NCI-H345 treated with DMSO at 0.1 percent for 48 hours (cell line): ENCODE measurements around the gene AKNA.

Source experiments
- DNase-seq: peaks from one replicate; lab custom pipeline; 2025; ENCODE audit not compliant: unreplicated experiment; lab: John Stamatoyannopoulos, UW

AKNA gene

DNA sequence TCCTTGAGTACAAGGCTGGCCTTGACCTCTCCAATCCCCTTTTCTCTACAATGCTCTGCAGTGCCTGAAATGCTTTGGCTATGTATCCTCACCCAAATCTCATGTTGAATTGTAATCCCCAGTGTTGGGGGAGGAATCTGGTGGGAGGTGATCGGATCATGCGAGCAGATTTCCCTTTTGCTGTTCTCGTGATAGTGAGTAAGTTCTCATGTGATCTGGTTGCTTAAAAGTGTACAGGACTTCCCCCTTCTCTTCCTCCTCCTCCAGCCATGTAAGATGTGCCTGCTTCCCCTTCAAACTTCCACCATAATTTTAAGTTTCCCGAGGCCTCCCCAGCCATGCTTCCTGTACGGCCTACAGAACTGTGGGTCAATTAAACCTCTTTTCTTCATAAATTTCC lies 28.5 kb upstream of the AKNA start:
- DNase-seq: no peak

DNA sequence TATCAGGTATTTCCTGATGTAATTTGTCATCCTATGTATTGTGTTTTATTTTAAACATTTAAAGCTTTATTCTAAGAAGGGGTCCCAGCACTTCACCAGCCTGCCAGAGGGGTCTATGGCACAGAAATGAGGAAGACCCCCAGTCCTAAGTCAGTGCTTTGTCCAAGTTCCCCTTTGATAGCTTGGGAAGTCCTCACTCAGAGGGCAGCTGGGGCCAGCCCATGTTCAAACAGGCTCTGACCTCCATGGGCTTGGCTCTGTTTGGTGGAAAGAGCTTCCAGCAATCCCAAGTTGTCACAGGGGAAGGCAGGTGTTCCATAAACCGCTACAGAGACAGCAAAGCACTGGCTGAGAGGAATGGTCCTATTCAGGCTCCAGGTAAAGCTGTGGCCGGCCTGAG lies 26.6 kb upstream of the AKNA start:
- DNase-seq: no peak

DNA sequence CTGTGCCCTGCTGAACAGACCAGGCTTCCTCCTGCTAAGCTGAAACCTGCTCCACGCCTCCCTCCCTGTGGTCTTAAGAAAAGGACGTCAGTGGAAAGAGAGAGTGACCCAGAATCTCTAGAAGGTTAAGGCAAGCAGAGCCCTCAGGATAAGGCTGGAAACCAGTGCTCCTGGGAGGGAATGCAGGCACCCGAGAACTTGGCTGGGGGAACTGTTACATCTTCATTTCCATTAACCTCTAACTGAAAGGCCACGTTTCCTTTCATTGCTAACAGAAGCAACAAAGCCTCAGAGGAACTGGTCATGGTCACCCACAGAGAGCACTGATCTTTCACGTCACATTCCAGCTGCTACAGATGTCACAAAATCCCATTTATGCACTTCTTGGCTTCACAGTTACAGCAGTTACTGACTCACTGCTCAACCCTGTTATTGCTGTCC lies 26.1 kb upstream of the AKNA start:
- no peak for DNase-seq

DNA sequence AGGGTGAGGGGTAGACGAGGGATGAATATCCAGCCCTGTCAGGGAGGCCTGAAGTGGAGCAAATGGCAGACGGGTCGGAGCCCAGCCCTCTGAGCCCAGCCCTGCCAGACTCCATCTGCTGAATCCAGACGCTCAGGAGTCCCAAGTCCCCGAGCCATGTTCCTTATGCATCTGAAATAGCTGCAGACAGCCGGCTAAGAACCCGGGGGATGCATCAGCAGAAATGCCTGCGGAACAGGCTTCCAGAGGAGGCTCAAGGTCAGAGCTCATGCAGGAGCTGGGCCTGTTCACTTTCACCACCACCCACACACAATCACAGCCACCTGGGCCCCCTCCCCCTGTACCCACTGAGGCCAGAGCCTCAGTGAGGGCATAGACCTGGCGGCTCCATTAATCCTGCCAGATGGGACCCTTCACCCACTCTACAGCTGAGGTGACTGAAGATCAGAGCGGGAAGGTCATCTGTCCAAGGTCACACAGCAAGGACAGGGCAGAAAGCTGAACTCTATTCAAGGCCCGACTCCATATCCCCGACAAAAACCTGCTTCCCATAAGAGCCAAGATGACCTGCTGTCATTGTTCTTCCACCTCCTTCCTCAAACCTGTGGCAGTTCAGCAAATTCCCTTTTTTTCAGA lies 24.4 kb upstream of the AKNA start:
- no peak for DNase-seq

DNA sequence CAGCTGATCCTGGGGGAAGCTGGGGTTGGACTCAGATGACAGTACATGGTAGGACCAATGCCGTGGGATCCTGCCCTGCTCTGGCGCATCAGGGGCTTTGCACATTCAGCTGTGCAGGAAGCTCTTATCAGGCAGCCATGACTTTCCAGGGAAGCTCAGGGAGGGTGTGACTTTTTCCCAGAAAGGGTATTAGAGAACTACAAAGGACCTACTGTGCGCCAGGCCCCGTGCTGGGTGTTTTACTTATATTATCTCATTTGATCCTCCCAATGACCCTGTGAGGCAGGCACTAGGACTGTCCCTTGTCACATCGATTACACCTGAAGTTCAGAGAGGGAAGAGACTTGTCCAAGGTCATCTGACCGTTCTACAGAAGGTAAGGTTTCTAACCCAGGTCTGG lies 23.7 kb upstream of the AKNA start:
- DNase-seq: no peak

DNA sequence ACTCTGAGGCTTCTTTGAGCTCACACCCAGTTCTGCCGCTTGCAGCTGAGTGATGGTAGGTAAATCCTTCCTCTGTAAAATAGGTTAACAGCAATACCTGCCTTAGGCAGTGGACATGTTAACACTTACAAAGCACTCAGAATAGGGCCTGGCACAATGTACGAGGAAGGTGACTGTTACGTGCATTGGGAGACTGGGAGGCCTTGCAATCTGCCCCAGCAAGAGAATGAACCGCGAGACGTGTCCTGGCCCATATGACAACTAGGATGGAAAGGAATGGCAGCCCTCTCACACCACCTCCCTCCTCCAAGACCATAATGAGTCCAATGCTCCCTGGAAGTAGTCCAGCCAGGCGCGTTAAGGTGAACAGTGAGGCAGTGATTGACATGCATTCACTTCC lies 23.1 kb upstream of the AKNA start:
- no peak for DNase-seq

DNA sequence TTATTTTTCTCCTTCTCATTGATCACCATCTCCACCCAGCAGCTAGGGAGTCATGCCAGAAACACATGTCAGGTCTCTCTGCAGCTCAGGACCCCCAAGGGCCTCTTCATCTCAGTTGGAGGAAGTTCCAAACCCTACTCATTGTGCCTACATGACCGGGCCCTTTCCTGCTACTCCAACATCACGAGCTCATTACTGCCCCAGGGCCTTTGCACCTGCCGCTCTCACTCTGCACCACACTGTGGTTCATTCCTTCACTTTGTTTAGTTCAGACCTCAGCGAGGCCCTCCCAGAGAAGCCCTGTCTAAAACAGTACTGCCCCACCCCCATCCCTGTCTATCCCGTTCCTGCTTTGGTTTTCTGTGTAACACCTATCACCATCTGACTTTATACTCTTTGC lies 22.1 kb upstream of the AKNA start:
- DNase-seq: no peak

DNA sequence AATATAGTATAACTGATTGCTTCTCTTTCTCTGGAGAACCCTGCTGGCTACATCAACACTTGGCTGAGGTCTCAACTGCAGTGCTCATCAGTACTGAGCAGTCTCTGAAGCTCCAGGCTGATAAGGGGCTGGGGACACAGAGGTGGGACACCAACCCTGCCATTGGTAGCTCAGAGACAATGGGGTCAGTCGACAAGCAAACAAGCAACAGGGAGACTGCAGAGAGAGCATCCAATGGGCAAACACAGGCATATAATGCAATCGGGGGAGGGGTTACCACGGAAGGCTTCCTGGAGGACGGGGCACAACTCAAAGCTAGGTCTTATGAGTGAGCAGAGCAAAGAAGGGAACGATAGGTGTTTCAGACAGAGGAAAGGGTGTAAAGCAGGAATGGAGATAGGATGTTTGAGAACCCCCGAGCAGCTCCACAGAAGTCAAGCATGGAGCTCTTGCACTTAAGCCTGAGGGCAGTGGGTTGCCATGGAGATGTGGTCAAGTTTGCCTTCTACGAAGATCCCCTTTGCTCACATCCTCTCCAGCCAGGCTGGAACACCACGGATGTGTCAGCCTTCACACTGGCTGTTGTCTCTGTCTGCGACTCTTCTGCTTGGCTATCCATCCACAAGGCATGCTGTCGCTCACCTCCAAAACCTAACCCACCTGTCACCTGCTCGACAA lies 21.5 kb upstream of the AKNA start:
- no peak for DNase-seq

DNA sequence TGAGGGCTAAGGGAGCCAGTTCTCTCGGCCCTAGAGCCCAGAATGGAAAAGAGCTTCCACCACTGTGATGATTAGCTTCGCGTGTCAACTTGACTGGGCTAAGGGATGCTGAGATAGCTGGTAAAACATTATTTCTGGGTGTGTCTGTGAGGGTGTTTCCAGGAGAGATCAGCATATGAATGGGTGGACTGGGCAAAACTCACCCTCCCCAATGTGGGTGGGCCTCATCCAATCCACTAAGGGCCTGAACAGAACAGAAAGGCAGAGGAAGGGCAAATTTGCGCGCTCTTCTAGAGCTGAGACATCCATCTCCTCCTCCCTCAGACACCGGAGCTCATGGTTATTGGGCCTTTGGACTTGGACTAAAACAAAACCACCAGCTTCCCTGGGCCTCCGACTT lies 20.9 kb upstream of the AKNA start:
- no peak for DNase-seq

DNA sequence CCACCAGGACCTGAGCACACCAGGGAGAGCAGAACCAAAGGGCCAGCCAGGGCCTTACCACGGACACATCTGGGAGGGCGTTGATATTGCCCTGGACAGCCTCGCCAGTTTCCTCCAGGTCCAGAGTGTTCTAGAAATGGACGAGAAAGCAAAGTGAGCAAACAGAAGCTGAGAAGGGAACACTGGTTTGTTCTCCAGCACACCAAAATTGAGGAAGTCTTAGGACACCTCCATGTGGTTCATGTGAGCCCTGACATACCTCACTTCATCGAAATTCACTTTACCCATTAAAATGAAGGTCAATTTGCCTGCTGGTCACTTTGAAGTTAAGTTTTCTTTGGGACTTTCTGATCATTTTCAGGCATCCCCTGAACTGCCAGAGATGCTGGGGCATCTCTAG lies 20.1 kb upstream of the AKNA start:
- DNase-seq: no peak

DNA sequence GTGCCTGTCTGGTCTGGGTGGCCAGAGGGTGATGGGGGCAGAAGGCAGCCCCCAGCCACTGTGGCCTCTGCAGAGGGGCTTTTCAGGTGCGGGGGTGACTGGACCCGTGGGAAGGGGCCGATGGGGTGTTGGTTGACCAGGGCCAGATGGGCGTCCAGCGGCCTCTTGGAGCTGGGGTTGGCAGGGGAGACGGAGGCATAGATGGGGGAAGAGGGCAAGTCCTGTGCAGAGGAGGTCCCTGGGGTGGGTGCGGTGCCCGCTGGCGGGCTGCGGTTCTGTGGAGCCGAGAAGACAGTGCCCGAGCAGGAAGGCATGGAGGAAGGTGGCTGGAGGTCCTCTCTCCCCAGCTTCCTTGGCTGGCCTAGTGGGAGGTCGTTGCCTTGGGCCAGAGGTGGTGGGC lies 18.7 kb upstream of the AKNA start:
- DNase-seq: no peak

DNA sequence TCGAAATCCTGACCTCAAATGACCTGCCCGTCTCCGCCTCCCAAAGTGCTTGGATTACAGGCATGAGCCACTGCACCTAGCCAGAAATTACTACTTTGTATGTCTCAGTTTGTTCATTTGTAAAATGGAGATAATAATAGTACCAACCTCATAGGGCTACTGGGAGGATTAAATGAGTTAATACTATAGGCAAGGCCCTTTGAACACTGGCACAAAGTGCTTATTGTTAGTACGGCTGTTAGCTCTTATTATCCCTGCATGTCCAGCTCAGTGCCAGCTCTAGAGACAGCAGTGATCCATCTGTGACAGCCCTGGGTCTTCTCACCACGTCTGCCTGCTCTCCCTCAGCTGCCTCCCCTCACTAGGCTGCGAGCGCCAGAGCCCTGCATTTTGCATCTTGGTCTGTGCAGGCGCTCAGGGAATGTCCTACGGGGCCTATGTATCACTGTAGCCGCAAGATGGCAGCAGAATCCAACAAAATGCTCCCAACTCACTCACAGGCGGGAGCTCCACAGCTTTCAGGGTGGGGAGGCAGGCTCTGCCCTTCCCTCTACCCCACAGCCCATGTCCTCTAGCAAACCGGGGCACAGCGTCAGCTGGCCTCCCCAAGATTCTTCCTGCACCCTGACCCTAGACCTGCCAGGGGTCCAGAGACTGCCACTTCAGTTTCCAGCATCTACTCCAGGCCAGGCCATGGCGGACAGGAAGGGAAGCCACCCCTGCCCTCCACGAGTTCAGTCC lies 17.7 kb upstream of the AKNA start:
- no peak for DNase-seq

DNA sequence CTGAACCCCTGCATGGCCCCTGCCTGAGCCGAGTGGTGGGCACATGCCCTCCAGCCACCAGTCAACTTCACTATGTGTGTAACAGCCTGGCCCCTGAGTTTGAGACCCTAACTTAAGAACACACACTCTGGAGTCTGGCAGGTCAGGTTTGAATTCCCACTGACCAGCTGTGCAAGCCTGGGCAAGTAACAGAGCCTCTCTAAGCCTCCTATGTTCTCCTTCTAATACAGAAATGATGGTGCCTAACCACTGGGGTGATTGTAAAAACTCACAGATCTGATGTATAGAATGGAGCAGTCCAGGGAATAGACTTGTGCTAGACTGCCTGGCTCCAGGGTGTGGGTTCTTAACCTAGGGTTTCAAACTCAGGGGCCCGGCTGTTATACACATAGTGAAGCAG lies 16.7 kb upstream of the AKNA start:
- no peak for DNase-seq

DNA sequence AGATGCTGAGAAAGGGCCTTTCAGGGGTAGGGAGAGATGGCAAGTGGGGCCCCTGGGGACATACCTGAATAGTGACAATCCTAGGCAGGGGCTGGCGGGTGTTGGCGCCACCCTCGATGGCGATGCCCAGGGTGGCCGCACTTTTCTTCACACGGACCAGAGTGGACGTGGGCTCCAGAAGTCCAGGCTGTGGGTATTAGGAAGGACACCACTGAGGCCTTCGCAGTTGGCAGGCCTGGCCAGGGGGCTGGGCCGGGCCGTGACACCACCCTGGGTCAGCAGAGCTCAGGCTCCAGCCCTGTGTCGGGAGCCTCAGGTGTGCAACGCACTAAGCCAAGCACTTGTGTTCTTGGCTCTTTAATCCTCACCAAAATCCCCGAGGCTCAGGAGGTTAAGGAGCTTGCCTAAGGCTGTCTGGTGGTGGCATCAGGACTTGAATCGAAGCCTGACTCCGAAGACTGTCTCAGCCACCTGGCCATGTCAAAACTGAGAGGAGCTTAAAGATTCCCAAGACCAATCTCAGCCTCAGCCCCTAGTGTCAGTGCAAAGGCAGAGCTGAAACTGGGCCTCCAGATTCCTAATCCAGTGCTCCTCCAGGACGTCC lies 15.5 kb upstream of the AKNA start:
- no peak for DNase-seq

DNA sequence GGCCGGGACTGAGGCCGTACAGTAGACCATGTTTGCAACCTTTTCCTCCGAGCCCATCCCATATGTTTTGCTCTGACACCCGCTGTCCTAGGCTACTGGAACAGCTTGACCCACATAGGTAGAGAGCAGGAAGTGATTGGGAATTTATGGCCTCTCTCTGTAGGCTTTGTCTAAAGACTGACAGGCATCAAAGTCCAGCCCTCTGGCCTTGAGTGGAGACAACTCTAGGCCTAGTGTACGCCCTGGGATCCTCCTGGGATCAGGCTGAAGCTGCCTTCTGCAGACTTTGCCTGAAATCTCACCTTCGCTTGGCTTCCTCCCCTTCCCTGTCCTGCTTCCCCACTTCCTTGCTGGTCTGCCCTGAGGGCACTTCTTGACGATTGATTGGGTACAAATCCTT lies 13.6 kb upstream of the AKNA start:
- no peak for DNase-seq

DNA sequence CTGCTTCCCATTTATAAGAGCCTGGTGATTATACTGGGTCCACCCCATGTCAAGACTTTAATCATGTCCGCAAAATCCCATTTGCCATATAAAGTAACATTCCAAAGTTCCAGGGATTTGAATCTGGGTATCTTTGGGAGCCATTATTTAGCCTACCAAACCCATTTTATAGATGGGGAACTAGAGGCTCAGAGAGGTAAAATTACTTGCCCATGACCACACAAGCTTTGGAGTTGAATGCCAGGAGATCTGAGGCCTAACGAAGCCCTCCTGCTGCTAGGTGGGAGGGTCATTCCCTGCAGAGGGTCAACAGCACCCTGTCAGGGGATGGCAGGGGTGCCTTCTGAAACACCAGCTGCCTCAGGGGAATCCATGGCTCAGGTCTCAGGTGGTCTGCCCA lies 13.0 kb upstream of the AKNA start:
- no peak for DNase-seq

DNA sequence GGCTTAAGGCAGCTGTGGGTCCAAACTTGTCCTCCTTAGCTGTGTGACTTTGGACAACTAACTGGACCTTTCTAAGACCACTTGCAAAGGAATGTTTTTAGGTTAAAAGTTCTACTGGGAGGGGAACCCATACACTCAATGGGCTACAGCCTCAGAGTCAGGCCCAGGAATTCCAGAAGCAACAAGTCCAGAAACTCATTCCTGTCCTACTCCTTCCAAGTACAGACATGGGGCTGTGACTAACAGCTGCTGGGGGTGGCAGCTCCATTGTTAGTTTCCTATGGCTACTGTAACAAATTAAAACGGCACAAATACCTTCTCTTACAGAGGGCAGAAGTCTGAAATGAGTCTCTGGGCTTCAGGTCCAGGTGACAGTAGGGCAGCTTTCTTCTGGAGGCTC lies 12.4 kb upstream of the AKNA start:
- no peak for DNase-seq

DNA sequence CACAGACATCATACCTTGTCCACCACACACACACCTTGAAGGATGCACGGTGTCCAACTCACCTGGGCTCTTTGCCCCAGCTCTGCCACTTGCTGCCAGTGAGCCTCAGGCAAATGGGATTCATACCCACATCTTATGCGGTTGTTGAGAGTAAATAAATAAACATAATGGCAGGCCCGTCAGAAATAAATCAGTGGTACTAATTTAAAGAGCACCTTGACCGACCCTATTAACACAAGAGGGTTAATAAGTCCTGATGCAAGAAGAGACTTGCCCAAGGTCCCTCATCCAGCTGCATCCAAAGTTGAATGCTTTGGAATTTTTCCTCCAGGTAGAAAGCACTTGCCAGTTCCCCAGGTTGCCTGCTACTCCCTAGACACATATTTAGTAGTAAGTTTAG lies 11.6 kb upstream of the AKNA start:
- no peak for DNase-seq

DNA sequence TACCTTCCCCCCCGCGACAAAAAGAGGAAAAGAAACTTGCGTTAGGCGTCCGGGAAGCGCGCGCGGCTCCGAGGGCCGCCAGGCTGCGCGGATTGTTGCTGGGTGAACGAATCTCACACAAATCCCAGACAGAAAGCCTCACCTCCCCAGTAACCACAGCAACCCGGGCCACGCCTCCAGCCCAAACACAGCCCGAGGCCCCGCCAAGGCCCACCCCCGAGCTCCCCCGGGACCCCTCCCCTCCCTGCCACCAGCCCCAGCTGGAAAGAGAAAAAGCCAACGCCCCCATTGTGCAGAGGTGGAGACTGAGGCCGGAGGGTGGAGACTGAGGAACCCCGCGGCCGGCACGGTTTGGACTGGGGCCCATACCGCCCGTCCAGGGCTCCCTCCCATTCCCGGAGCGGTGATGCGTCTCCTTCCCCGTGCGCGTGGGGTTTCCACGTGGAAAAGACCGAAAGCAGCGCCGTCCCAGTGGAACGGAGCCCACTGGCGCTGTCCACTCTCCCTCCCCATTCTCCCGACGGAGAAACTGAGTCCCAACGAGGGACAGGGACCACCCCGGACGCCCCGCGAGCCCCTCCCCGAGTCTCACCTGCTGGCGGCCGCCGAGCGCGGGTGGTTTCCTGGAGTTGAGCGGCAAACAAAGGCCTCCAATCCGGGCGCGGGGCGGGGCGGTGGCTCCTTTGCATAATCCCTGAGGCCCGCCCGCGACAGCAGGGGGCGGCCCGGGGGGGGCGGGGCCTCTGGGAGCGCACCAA lies 10.2 kb upstream of the AKNA start:
- no peak for DNase-seq

DNA sequence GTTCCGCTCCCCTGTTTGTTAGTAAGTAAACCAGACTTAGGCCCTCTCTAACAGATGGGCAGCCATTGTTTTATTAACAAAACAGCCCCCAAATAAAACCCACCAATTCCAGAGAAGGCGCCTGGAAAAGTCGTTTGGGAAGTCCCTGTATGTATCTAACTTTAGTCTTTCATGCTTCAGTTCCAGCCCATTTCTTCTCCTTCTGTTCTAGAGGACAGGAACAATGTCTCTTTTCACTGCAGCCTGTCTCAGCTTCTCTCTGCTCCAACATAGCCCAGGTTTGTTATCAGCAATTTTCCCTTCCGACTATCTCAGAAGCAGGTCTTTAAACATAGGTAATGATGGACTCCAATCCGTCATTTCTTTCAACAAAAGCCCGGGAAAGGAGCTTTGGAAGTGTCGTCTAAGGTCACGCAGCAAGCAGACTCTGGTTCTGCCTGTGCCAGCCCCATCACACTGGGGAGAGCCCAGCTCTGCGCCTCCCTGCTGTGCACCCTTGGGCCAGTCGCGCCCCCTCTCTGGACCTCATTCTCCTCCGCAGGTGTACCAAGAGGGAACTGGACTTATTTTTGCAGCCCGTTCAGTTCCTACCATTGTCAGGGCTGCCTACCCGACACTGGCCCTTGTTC lies 9.6 kb upstream of the AKNA start:
- DNase-seq: no peak
